Mucosa of descending colon (tissue), 3 donors: ENCODE measurements around the gene LPIN3. TPM values are rescaled to one million over a fixed set of nuclear protein-coding genes. Genes with fewer than 3 reads are reported as not detected.
A peak's percentile ranks its signal among the peaks of the same experiment; 100 is the strongest.

Source experiments
- ATAC-seq: fragments of 200-7000 bp; cut with Tn5 transposase; one replicate; pipeline ENCODE4 v1.9.1; 2020; ENCODE audit warnings: mild to moderate bottlenecking, moderate library complexity
- DNase-seq, 3 donors: peaks; one replicate each; pipeline ENCODE4 v3.0.0-alpha.2; 2020
- H3K36me3 ChIP-seq: fragments of 200-600 bp; one replicate; pipeline ENCODE4 v1.8.0; 2021; ENCODE audit warnings: low read depth, mild to moderate bottlenecking
- H3K4me1 ChIP-seq: fragments of 200-600 bp; one replicate; pipeline ENCODE4 v1.8.0; 2021; ENCODE audit warnings: low read depth, mild to moderate bottlenecking
- H3K4me3 ChIP-seq: fragments of 200-600 bp; one replicate; pipeline ENCODE4 v1.8.0; 2021; ENCODE audit warnings: mild to moderate bottlenecking
- H3K9me3 ChIP-seq: fragments of 200-600 bp; one replicate; pipeline ENCODE4 v1.8.0; 2021; ENCODE audit warnings: mild to moderate bottlenecking
- CTCF ChIP-seq: fragments of 200-600 bp; IDR thresholded peaks from one replicate; pipeline ENCODE4 v1.8.0; 2022; ENCODE audit warnings: antibody characterized with exemption, mild to moderate bottlenecking
- intact Hi-C, 2 donors: fragments of 100-400 bp; cut with DNase I in 1 of 2; cut with micrococcal nuclease in 1 of 2; formaldehyde crosslinking; loops; one replicate each; pipeline versions ENCODE4 v1.11.0 to v1.11.1; 2022; cut with DNase I, micrococcal nuclease
- total RNA-seq, 3 donors: library from RNA; stranded (reverse); fragmentation: NEBNext Ultra II Directional in 2 of 3; extraction: Animal tissue kit (Norgen Biotek cat#: 25700) in 2 of 3; gene quantifications; one replicate each; pipeline versions ENCODE4 v1.2.1 to v1.2.4, GENCODE V29; 2021 to 2023
- donor health status: DM: no; HTN: no; CAD: no; lungs with moderate emphysema.
- donor health status: DM: no; HTN: no; CAD: no.
- donor health status: DM: no; HTN: yes; CAD: no.

LPIN3 gene
- total RNA-seq, 3 donors from 2014 or later, result 48.0 to 73.3 (median 52.7) TPM

- H3K36me3 ChIP-seq, result no peaks in the 10 kb centered on the region
- H3K4me3 ChIP-seq, result no peak overlapping the region
- no peak for TF ChIP-seq CTCF
- DNase-seq (no peak), ATAC-seq (no peak)
- H3K4me1 ChIP-seq, result peaks cover 2% of the 10 kb centered on the region
- intact Hi-C loops, result loop anchor here (10.0 kb wide), 2 partner anchors 89 to 159 kb away; no protein-coding TSS in a partner anchor
- no peaks in the 10 kb centered on the region for H3K9me3 ChIP-seq
Measured at GRCh38 chr20:41334036-41334435, 6.6 kb upstream of the LPIN3 start.

DNA sequence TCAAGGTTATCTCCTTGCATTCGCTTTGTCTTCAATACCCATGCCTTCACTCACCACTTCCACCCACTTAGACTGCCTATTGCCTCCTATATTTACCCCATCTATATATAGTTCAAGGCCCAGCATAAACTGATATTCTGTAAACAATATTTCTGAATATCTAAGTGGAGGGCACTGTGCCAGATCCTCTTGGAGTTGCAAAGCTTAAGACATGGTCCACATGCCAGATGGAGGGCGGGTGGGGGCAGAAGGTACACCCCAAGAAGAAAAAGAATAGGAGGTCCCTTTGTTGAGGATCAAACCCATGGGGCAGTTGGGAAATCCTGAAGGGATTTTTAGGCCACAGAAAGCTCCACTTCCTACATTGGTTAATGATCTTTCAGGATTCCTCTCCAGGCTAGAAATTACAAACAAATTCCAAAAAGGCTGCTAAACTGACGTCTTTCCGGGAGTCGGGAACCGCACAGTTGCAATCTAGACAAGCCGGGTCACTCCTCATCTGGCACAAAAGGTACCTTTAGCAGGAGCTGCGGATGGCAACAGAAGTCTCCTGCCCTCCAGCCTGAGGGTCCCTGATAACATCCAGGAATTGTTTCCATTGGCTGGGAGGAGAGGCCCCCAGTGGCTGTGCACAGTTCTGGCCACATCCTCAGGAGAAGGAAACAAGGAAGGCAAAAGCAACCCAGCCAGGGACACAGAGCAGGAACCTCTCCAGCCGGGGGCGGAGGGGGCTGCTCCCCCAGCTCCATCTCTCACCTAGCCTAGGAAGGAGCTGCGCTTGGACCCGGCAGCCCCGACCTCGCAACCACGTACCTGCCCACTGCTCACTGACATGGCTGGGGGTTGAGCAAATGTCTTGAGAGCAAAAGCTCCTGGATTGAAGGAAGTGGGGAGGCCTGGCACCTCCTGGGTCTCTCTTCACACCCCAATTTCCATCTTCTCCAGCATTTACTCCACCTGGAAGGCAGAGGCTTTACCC, 5.9 kb upstream of the LPIN3 start:
- TF ChIP-seq CTCF, result no peak
- Histone ChIP-seq H3K9me3 (no peaks in the 10 kb centered on the region), H3K4me3 (no peak overlapping the region), H3K4me1 (peaks cover 3% of the 10 kb centered on the region), H3K36me3 (no peaks in the 10 kb centered on the region)
- DNase-seq (no peak), ATAC-seq (no peak)
- intact Hi-C loops, result loop anchor here (10.0 kb wide), 2 partner anchors 90 to 160 kb away; no protein-coding TSS in a partner anchor

DNA sequence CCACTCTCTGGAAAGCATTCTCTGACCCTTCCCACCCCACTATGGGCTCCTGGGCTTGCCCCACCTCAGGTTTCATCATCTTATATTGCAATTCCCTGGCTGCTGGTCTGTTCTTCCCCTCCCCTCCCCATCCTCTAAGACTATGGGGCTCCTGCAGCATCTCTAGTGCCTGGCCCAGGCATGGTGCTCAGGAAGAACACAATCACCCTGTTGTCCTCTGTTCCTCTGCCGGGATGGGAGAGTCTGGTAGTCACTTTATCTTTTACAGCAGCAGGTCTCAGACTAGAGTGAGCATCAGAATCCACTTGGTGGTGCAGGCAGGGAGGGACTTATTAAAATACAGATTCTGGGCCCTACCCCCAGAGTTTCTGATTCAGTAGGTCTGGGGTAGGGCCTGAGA, 5.0 kb upstream of the LPIN3 start:
- ATAC-seq, result no peak
- peaks cover 10% of the 10 kb centered on the region for H3K4me1 ChIP-seq
- intact Hi-C loops, result loop anchor here (10.0 kb wide), 2 partner anchors 91 to 161 kb away; no protein-coding TSS in a partner anchor

DNA sequence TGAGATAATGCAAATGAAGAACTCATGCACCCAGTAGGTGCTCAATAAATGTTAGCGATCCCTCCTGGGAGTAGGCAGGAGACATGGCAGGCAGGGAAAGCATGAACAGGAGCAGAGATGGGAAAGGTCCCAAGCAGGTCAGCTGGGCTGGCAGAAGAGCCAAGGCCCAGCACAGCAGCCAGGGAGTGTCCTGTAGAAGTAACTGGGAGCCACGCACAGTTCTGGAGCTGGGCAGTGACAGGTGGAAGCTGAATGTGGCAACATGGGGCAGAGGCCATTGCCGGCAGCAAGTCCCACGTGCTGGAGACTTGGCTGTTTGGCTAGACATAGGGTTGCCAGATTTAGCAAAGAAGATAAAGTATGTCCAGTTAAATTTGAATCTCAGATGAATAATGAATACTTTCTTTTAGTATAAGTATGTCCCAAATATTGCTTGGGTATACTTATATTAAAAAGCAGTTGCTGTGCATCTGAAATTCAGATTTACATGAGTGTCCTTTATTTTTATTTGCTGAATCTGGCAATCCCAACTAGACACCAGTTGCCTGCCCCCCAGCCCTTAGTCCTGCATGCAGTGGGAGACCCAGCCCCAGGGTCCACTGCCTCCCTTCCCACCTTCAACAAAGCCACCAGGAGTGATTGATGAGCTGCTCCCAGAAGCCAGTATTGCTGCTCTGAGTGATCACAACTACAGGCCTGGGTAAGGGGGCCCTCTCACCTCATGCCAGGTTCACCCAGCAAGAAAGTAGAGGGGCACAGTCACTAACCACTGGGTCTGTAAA, 3.7 kb upstream of the LPIN3 start:
- TF ChIP-seq CTCF, result no peak
- ATAC-seq, result no peak
- Histone ChIP-seq H3K36me3 (no peaks in the 10 kb centered on the region), H3K4me1 (peaks cover 17% of the 10 kb centered on the region), H3K4me3 (no peak overlapping the region), H3K9me3 (no peaks in the 10 kb centered on the region)
- peak in 1 of 3 donors; percentile 5 for DNase-seq
- intact Hi-C loops, result loop anchor here (10.0 kb wide), 2 partner anchors 92 to 162 kb away; no protein-coding TSS in a partner anchor

More for the DNA sequence above, 5.0 kb upstream of the LPIN3 start:
- TF ChIP-seq CTCF, result no peak
- no peaks in the 10 kb centered on the region for H3K36me3 ChIP-seq
- no peak for DNase-seq
- no peaks in the 10 kb centered on the region for H3K9me3 ChIP-seq
- no peak overlapping the region for H3K4me3 ChIP-seq

DNA sequence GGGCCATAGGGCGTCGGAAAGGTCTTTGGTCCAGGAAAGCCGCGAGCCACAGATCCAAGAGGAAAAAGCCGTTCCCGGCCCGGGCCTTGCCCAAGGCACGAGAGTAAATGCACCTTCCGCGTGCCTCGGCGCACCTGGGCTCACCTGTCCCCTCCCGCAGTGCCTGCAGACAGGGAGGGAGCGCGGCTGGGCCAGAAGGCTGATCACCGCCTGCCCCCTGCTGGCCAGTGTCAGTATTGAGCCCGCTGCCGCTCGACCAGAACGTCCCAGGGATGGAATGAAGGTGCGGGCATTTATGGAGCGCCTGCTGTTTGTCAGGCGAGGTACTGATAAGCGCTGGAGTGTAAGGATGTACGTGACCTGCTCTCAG, 679 bp upstream of the LPIN3 start:
- intact Hi-C loops, result loop anchor here (2.0 to 10.0 kb wide), 3 partner anchors 95 to 167 kb away; no protein-coding TSS in a partner anchor
- no peaks in the 10 kb centered on the region for H3K9me3 ChIP-seq
- H3K4me3 ChIP-seq, result no peak overlapping the region
- peak; percentile 98 for TF ChIP-seq CTCF
- ATAC-seq (peak; percentile 89), DNase-seq (peak; percentile 94 to 98 (median 97))
- no peaks in the 10 kb centered on the region for H3K36me3 ChIP-seq
- H3K4me1 ChIP-seq, result peaks cover 17% of the 10 kb centered on the region
